ENCODE results near the gene MSI2.

DNA sequence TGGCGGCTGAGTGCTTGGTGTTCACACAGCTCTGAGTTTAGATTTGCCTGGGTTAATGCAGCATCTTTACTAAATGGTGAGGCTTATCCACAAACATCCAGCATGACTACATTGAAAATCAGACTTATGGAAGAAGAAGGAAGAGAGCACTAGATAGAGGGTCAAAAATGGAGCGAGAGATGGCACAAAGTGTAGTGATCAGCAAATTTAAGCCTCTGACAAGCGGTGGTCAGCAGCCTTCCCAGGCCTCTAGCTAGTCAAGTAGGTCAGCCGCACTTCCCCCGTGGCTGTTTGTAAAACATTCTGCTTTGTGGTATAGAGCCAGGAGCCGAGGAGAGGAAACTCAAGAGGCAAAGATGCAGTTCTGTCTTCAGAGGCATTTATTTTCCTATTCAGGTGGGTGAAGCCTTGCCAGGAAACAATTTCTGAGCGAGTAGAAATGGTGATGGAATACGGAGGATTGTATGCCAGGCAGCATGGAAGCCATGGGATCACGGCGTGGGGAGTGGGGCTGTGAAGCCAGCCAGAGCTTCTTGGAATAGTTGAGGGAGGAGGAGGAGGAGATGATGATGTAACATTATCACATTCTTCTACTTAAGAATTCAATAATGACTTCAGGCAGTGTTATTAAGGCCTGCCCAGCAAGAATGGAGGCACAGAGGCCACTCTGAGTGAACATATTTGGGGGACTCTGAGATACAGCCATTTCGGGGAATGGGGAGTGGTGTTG is 118.9 kb downstream of the MSI2 start:
- TF ChIP-seq HDGF (IDR thresholded peaks at IDR 0.05): no peak
- no peak for TF ChIP-seq EZH2 (IDR thresholded peaks at IDR 0.05; ENCODE audit: borderline replicate concordance, low read depth, low read length)
- TF ChIP-seq, protein P1, sequence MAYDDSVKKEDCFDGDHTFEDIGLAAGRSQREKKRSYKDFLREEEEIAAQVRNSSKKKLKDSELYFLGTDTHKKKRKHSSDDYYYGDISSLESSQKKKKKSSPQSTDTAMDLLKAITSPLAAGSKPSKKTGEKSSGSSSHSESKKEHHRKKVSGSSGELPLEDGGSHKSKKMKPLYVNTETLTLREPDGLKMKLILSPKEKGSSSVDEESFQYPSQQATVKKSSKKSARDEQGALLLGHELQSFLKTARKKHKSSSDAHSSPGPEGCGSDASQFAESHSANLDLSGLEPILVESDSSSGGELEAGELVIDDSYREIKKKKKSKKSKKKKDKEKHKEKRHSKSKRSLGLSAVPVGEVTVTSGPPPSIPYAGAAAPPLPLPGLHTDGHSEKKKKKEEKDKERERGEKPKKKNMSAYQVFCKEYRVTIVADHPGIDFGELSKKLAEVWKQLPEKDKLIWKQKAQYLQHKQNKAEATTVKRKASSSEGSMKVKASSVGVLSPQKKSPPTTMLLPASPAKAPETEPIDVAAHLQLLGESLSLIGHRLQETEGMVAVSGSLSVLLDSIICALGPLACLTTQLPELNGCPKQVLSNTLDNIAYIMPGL (CRISPR knock-in tag; IDR thresholded peaks at IDR 0.05): no peak
- TF ChIP-seq BDP1 (IDR thresholded peaks at IDR 0.05; ENCODE audit: insufficient read depth, insufficient read length): no peak
- TF ChIP-seq NRF1 (conservative IDR thresholded peaks at IDR 0.05 in 1 of 2, IDR thresholded peaks at IDR 0.05 in 1 of 2): no peak
- TF ChIP-seq GABPB1 (CRISPR knock-in tag; IDR thresholded peaks at IDR 0.05): no peak
- no peak for TF ChIP-seq RFX5 (IDR thresholded peaks at IDR 0.05; ENCODE audit: low read depth, low read length)
- TF ChIP-seq ZNF253 (CRISPR knock-in tag; conservative IDR thresholded peaks at IDR 0.05): no peak
- TF ChIP-seq BRCA1 (IDR thresholded peaks at IDR 0.05): no peak
- TF ChIP-seq BRCA1 (CRISPR knock-in tag; IDR thresholded peaks at IDR 0.05): no peak
- TF ChIP-seq NFRKB (IDR thresholded peaks at IDR 0.05; ENCODE audit: low read depth): no peak

Data from K562 (cell line).